HG02884 (cell line): Measurements from ENCODE around the gene MTF1.

Experiments used
- ATAC-seq: cut with Tn5 transposase; IDR thresholded peaks from one replicate; pipeline ENCODE4 v1.9.1; 2021; ENCODE audit warnings: mild to moderate bottlenecking, moderate library complexity; ENCODE audit not compliant: unreplicated experiment

Gene MTF1

DNA sequence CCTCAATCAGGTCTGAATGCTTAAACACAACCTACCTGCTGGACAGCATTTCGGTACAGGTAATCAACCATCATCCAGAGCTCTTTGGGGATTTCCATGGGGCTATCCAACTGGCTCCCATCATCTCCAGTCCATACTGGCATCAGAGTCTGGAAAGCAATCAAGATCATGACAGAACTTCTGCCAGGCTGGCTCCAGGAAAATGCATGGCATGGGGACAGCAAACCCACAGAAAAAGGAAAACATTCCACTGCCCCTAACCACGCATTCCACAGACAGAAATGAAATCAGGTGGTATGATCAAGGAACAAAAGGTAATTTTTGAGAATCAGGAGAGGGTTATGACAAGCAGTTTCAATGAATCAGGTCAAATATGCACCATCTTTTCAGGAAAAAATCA is 9.1 kb upstream of the MTF1 start:
- no peak for ATAC-seq

DNA sequence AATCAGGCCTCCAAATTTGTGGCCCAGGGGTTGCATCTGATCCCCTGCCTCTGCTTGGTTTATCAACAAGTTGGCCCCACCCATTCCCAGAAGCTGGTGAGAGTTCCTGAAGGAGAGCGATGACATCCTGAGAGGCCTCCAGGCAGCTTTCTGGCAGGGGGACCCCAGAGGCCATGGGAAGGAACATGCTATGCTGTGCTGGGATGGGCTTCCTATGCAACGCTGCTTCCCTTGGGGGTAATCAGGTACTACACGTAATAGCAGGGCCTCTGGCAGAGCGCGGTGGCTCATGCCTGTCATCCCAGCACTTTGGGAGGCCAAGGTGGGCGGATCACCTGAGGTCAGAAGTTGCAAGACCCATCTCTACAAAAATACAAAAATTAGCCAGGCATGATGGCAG is 8.4 kb upstream of the MTF1 start:
- ATAC-seq = no peak

DNA sequence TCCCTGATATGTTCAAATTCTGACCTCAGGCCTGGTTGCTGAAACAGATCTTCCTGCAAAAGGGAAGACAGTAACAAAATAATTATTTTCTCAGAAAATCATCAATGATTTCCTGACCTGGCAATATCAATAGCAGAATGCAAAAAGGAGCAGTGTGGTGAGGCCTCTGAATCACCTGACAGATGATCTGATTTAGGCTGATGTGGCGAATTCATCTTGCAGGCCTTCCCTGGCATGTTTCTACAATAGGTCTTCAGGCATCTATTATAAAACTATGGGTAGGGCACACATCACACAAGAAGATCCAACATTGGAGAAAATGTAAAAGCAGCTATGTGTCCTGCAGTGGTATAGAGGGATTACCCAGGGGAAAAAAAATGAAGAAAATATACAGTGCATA is 7.1 kb upstream of the MTF1 start:
- no peak for ATAC-seq

DNA sequence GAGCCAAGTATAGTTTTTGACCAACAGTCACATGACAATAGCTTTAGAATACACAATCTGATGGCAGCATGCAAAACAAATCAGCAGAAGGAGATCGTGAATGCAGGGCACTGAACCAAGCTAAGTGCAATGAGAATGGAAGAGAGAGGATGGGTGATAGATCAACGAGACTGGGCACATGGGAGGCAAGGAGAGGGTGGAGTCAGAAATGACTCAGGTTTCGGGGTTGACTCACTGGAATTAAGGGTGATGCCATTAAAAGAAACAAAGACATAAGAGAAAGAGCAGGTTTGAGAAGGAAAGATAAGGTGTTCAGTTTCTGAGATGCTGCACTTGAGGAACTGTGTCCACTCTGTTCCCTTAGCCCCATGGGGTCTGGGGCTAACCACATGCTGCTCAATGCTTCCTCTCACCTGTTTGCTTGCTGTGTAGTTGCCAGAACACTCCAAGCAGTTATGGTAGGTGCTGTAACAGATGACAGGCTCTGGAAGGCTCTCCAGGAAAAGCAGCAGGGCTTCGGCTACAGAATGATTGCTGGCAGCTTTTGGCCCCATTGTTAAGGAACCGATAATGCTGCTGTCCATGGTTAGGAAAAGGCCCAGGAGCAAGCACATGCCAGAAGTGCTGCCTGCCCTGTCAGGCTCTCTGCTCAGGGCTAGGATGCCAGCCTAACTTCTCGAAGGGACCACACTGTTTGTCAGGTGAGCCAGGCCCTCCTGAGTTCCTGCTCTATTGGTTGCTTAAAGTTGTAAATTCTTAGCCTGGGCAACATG is 6.1 kb upstream of the MTF1 start:
- no peak for ATAC-seq

DNA sequence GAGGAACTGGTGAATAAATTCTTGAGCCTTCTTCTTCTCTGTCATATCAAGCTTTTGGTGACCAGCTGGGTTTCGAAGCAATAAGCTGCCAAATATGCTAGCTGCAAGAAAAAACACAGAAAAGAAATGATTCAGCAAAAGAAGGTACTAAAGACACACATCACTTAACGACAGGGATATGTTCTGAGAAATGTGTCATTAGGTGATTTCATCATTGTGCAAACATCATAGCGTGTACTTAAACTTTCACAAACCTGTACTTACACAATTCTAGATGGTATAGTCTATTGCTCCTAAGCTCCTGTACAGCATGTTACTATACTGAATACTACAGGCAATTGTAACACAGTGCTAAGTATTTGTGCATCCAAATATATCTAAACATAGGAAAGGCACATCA is 2.9 kb upstream of the MTF1 start:
- ATAC-seq = no peak

DNA sequence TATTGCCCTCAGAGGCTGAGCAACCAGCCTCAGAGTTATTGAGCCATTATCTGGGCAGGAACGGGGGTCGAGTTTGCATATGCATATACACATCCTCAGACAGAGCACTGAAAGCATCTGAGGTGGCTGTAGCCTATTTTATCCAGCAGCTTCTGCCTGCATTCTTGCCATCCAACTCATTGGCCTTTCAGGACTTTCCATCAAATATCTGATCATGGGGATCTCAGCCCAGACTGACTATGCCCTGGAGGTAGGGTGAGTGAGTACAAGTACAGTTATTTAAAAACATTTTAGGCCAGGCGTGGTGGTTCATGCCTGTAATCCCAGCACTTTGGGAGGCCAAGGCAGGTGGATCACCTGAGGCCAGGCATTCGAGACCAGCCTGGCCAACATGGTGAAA is 1.8 kb upstream of the MTF1 start:
- ATAC-seq = no peak

DNA sequence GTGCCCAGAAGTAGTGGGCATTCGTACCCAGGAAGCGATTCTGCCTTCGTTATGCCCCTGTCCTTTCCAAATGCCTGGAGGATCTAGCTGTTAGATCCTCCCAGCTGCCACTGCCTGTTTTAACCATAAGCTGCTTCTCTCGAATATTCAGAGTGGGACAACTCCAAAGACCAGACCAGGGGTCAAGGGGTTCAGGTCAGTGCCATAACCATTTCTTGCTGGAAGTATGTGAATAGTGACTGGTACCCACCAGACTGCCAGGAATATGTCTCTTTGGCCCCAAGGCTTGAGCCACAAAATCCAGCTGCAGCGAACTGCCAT is 914 bp upstream of the MTF1 start:
- ATAC-seq = no peak

DNA sequence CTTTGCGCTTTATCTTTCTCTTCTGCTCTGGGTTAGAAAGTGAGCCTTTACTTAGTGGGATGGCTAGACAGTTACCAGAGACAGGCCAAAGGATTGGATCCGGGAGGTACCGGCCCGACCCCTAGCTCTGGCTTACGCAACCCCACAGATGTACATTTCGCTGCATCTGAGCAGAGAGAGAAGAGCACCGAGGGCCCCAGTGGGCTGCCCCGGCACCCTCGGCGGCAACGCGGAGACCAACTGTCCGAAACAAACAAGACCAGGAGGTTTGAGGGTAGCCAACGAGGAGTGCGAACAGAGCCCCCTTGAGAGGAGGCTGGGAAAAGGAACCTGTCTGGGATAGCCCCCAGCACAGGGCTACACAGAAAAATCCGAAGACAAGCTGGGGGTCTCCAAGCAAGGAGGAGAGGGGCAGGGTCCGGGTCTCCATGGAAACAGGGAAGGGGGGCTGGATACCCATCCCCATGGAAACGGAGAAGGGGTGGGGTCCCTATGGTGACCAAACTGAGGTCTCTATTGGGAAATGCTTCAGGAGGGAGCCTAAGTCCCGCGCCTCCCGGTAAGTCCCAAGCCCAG is 373 bp downstream of the MTF1 start:
- peak; percentile 23 for ATAC-seq

DNA sequence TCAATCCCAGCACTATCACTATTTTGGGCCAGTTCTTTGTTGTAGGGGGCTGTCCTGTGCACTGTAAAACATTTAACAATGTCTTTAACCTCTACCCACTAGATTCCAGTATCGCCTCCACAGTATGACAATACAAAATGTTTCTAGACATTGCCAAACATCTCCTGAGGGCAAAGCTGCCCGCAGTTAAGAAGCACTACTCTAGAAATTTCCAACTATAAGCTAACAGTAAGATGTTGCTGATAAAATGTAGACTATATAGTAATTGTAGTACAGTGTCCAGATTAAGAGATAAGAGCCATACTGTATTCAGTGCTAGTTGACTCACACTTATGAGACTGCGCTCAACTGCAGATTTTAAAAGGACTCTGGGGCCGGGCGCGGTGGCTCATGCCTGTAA is 5.0 kb downstream of the MTF1 start:
- no peak for ATAC-seq

DNA sequence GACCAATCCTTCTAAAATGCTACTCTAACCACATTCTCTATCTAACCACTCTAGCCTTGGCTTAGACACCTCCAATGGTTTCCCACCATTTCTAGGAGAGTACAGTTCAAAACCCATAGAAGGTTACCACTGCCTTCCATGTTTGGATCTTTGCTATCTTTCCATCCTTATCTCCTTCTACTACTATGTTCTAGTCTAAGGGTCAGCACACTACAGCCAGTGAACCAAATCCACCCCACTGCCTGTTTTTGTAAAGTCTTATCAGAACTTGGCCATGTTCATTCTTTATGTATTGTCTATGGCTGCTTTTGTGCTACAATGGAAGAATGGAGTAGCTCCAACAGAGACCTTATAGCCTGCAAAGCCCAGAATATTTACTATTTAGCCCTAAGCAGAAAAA is 6.2 kb downstream of the MTF1 start:
- no peak for ATAC-seq

DNA sequence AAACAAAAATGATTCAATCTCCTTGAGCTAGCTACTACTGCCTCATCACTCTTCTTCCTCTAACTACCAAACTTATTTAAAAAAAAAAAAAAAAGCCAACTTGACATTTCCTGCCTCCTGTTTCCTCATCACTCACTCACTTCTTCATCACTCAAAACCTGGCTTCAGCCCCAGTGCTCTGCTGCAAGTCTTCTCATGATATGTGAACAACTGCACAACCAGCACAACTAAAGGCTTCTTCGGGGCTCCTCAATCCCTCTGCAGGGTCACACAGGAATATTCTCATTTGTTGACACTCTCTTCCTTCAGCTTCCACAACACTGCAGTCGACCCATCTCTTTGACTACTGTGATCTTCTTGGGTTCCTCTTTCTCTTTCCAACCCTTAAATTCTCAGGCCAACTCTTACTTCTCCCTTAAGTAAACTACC is 7.6 kb downstream of the MTF1 start:
- no peak for ATAC-seq

DNA sequence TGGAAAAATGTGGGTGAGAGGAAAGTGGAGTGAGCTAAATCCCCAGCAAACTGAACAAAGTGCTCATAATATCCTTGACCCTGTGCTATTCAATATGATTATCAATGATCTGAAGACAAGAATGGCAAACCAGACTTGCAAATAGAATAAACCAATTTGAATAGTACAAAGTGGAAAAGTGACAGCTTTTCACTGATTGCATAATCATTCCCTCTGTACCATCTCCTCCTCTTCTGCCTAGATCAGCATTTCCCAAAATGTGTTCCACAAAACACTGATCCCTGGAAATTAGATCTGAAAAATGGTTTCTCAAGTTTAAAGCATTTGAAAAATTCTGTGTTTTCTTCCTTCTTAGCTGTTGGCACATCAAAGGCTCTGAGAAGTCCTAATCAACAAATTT is 8.1 kb downstream of the MTF1 start:
- ATAC-seq = no peak

DNA sequence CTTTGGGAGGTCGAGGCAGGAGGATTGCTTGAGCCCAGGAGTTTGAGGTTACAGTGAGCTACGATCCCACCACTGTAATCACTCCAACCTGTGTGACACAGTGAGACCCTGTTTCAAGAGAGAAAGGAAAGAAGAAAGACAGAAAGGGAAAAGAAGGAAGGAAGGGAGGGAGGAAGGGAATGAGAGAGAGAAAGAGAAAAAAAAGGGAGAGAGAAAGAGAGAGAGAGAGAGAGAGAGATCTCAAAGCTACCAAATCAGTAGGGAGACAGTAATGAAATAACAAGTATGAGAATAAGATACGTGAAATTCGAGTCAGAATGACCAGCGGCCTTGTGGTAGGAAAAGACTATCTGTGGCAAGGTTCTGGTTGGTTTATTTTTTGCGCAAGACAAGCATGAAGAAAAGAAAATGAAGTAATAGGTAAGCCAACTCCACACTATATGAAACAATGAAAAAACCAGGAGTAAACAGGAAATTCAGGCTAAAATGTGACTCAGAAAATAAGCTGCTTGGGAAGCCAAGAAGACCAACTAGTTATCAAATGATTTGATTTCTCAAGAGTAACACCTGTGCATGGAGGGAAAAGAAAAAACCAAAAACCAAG is 8.9 kb downstream of the MTF1 start:
- no peak for ATAC-seq

DNA sequence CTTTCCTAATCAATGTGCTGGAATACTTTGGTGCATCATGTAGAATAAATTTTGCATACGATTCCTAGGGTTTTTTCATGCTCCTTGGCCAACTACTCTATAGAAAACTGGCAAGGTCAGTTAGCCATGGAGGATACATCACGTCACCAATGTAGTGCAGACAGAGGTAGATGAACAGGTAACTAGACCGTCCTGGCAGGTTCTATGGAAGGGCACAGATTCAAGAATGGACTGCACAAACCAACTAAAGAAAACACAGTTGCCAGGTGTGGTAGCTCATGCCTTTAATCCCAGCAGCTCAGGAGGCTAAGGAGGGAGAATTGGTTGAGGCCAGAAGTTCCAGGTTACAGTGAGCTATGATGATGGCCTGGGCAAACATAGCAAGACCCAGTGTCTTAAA is 9.9 kb downstream of the MTF1 start:
- ATAC-seq = no peak

DNA sequence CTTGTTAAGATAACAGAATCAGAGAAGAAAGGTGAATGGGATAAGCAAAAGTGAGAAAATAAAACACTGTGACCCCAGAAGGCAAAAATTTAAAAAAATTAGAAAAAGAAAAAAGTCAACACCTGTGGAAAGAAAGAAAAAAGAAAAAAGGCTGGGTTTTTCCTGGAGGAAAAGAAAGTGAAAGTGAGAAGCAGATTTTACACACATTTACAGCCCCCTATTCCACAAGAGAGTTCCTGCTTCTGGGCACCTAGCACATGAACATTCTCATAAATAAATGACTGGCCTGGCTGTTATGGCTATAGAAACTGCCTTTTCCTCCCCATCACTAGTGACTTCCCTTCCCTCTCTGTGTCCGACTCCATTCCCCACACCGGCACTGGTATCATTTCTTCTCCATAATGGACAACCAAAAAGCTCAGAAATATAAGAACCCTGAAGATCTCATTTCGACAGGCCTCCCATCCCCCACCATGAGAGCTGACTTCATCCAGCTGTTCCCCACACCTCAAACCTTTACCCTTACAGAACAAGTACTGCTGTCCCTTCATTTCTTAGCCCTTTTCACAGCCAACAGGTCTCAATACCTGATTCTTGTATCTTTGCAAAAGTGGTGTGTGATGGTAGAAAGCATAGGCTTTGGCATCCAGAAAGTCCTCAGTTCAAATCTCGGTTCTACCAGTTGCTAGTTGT is 12.6 kb downstream of the MTF1 start:
- no peak for ATAC-seq

DNA sequence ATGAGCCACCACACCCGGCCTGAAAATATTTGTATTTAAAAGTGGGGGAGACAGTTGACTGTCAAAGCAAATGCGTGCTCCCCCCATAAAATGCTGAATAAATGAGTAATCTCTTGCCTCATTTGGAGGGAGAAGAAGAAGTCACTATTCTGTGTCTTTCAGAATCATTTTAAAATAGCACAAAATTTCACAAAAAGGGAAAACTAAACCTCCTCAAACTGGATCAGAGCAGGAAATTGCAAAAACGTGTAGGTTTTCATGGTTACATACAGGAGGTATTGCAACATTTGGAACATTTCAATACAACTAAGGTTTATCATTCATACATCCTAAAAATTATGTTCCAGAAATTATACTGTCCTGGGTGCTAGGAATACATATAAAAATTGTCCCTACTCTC is 13.6 kb downstream of the MTF1 start:
- no peak for ATAC-seq

DNA sequence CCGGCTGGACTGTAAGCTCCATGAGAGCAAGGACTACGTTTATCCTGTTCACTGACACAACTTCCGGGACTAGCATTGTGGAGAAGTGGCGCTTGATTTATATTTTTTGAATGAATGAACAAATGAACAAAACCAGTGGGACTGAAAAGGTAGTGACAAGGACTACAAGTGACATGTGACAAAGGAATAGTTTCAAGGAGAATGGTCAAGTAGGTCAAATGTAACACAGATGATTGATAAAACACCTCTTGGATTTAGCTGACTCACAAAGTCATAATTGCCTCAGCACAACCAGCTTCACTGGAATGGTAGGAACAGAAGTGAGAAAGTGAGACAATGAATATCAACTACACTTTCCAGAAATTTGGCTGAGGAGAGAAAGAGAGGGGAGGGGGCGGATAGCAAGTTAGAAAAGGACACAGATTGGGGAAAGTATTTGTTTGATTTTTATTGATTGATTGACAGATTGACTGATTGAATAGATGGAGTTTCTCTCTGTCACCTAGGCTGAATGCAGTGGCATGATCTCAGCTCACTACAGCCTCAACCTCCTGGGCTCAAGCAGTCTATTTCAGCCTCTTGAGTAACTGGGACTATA is 14.2 kb downstream of the MTF1 start:
- ATAC-seq = no peak

DNA sequence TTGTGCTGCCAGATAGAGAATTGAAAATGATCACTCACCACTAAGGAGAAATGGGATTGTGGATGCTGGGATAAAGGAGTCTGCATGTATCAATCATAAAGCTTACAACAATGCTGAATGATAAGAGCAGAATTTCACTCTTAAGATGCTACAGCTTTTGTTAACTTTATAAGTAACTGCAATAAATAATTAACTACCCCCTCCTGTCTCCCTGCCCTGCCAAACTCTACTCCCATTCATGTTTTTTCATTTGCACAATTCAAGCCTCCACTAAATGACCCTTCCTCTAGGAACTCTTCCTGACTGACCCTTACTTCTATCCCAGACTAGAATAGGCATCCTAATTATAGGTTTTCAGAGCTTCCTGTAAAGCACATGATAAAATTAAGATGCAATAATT is 14.9 kb downstream of the MTF1 start:
- ATAC-seq = no peak

DNA sequence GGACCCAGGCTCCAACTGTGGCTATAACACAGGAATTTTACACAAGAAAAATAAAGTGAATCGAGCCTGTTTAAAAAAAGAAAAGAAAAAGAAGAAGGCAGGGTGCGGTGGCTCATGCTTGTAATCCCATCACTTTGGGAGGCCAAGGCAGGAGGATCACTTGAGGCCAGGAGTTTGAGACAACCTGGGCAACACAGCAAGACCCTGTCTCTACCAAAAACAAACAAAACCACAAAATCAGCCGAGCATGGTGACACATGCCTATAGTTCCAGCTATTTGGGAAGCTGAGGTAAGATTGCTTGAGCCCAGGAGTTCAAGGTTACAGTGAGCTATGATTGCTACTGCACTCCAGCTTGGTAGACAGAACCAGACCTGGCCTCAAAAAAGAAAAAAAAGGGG is 17.7 kb downstream of the MTF1 start:
- no peak for ATAC-seq

DNA sequence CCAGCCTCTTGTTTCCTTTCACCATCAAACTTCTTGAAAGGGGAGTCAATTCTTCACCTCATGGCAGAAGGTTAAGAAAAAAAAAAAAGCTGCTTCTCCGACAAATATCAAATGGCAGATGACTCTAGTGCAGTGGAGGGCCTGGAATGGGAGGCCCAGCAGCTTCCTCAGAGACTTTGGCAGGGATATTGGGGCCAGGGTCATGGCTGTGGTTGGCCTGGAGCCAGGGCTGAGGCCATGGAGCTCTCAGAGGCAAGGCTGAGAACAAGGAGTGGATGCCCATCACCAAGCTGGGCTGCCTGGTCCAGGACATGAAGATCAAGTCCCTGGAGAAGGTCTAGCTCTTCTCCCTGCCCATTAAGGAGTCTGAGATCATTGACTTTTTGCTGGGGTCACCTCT is 18.7 kb downstream of the MTF1 start:
- no peak for ATAC-seq

DNA sequence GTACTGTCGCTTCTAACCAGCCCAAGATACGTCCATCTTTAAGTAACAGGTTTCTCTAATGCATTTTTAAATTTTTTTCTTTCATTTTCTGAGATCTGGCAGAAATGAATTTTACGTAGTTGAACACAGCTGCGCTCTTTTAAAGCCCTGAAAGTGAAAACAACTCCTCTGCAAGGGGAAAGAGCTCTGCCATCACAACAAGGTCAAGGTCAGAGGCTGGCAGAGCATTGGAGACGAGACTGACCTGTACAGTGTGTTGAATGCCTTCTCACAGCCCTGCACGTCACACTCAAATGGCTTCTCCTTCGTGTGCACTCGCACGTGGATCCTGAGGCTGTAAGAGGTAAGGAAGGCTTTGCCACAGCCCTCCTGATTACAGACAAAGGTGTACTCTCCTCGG is 19.7 kb downstream of the MTF1 start:
- no peak for ATAC-seq

DNA sequence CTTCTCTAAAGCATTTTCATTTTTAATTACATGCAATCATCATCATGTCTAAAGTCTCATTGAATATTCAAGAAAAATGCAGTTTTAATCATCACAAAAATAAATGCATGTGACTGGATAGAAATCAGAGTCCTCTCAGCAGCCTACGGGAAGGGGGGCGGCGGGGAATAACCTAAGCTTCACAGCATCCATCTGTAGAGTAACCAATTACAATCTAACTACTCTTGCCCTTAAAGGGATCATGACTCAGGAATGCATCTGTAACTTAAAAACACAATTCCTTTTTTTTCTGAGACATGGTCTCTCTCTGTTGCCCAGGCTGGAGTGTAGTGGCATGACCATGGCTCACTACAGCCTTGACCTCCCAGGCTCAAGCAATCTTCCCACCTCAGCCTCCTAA is 22.6 kb downstream of the MTF1 start:
- no peak for ATAC-seq
